HG02852 (cell line): ENCODE measurements around the gene BICD2.
"Not testable (repeated sequence)": the region's sequence is repeated elsewhere in the genome, so short reads cannot be mapped to it uniquely, and the experiment has no call there.

ENCODE experiments used
- ATAC-seq: cut with Tn5 transposase; IDR thresholded peaks from one replicate; pipeline ENCODE4 v1.9.1; 2021; ENCODE audit warnings: mild to moderate bottlenecking, moderate library complexity; ENCODE audit not compliant: unreplicated experiment

Gene BICD2

DNA sequence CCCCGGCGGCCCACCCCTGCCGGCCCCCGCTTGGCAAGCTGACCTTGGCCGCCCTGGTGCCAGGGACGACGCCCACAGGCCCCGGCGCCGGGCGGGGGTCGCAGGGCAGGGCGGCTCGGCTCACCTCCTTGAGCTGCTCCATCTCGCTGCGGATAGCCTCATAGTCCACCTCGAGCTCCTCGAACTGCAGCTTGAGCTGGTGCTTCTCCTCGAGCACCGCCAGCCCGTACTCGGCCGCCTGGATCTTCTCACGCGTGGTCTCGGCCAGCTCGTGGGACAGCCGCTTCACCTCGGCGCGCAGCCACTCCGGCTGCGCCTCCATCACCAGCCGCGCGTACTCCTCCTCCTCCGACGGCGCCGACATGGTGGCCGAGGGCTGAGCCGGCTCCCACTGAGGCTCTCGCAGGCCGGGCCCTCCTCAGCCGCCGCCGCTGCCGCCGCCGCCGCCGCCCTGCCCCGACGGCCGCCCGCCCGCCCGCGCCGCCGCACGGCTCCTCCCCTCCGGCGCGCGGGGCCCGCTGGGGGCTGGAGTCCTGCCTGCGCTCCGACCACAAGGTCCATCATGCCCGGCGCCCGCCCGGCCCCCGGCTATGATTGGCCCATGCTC is at the start of gene BICD2:
Gene BICD2, minus strand, starts transcription at position 453 of the 607 bp plus-strand sequence. Its CDS starts 89 bp downstream, at position 364.
- ATAC-seq = peak; percentile 92

- ATAC-seq = not testable (repeated sequence)
Measured at GRCh38 chr9:92809629-92810326, 45.1 kb upstream of the BICD2 start.

- ATAC-seq = no peak
Measured at GRCh38 chr9:92808726-92809451, 44.3 kb upstream of the BICD2 start.

GRCh38 chr9:92807757-92808725 is 43.4 kb upstream of the BICD2 start:
- no peak for ATAC-seq

- ATAC-seq = no peak
Measured at GRCh38 chr9:92807031-92807756, 42.6 kb upstream of the BICD2 start.

DNA sequence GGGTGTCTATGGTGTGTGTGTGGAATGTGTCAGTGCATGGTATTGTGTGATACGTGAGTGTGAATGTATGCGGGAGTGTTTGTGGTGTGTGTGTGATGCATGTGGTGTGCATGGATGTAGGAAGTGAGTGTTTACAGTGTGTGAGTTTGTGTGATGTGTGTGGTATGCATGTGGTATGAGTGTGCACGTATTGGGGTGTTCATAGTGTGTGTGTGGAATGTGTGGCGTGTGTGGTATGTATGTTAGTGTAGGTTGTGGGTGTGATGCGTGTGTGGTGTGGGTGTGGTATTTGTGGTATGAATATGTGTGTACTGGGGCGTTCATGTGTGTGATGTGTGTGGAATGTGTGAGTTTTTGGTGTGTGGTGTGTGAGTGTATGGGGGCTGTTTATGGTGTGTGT is 40.1 kb upstream of the BICD2 start:
- ATAC-seq = no peak

- ATAC-seq = no peak
Measured at GRCh38 chr9:92798358-92798757, 33.7 kb upstream of the BICD2 start.

DNA sequence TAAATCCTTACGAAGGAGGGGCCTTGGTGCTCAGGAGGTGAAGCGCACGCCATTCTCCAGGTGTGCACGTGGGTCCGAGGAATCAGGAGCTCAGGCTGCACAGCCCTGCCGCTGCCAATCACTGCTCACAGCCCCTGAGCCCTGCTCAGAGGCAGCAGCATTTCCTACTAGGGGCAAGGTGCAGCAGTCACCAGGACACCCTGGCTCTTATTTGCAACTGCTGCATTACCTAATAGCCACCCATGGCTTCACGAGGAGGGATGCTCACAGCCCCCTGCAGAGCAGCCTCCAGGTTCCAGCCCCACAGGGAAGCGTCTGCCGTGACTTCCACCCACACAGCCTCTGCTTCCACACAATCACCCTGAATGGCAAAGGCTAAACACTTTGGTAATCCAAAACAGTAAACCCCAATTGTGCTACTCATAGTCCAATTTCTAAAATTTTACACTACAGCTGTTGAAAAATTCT is 31.7 kb upstream of the BICD2 start:
- ATAC-seq = not testable (repeated sequence)

DNA sequence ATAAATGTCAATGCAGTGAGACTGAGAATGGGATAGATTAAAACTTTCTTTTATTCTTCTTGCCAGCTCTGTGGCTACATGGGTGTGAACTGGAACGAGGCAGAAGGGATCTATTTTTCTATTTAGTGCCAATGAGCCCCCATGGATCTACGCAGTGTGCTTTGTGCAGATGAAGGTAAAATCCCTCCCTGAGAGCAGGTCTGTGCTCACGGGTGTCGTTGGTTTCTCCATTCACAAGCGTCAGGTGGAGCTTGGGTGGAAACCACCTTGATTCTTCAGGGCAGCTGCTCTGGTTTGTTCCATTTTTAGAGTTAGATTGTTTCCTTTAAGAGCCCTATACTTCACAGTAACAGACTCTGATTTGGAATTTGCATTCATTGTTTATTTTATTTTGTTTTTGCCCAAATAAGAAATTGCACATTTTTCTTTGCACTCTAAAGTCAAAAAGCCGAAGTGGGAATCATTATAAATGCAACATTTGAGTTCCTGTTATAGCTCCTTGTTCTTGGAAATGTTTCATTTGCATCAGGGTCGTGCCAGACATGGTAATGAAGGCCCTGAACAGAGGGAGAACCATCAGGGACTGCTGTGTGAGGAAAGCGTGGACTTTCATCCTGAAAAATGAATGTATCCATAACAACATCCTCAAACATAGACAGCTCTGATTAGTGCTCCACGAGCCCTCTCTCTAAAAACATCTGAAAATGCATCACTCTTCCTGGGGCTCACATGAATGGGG is 31.1 kb upstream of the BICD2 start:
- no peak for ATAC-seq

- ATAC-seq = no peak
Measured at GRCh38 chr9:92795000-92795399, 30.4 kb upstream of the BICD2 start.

GRCh38 chr9:92794426-92794825 is 29.8 kb upstream of the BICD2 start:
- ATAC-seq = no peak

- no peak for ATAC-seq
Measured at GRCh38 chr9:92790542-92791527, 26.2 kb upstream of the BICD2 start.

DNA sequence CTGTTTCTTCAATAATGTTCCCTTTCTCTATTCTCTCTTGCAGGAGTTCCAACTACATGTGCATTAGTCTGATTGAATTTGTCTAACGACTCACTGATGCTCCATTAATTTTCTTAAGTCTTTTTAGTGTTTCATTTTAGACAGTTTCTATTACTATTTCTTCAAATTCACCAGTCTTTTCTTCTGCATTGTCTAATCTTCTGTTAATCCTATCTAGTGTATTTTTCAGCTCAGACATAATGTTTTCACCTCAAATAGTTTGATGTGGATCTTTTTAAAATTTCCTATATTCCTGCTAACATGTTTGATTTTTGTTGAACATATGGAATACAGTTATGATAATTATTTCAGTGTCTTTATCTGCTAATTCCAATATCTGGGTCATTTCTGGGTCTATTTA is 21.7 kb upstream of the BICD2 start:
- no peak for ATAC-seq

- no peak for ATAC-seq
Measured at GRCh38 chr9:92781899-92782298, 17.3 kb upstream of the BICD2 start.

DNA sequence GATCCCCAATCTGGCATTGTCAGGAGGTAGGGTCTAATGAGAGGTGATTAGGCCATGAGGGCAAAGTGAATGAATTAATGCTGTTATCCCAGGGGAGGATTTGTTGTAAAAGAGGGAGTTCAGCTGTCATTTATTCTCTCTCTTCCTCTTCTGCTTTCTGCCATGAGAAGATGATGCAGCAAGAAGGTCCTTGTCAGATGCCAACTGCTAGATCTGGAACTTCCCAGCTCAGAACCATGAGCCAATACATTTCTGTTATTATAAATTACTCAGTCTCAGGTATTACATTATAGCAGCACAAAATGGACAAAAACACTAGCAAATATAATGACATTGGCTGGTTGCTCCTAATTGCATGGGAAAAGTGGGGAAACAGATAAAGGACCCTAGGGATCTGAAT is 15.6 kb upstream of the BICD2 start:
- no peak for ATAC-seq

DNA sequence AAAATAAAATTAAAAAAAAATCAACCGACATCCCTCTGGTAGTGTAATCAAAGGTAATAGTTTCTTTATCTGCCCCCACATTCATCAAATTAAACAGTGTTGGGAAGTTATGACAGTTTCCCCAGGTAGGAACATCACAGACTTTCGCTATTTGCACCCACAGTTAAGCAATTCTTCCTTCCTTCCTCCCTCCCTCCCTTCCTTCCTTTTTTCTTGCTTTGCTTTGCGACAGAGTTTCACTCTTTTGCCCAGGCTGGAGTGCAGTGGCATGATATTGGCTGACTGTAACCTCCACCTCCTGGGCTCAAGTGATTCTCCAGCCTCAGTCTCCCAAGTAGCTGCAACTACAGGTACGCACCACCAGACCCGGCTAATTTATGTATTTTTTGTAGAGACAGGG is 10.8 kb upstream of the BICD2 start:
- no peak for ATAC-seq

DNA sequence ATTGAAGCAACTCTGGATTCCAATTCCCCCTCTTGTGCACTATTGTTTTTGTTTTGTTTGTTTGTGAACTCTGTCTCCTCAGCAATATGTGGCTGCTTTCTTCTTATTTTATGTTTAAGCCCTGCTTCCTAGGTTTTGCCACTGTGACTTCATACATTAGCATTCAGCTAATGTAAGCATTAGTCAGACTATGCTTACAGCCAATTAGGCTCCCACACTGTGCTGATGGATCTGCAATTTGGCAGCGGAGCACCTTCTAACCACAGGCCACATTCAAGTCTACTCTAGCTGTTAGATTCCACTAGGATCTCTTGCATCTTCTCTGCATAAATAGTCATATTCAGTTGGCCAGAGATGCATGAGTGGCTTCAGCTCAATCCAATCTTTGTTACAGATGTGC is 9.6 kb upstream of the BICD2 start:
- no peak for ATAC-seq

- ATAC-seq = no peak
Measured at GRCh38 chr9:92773810-92774209, 9.2 kb upstream of the BICD2 start.
